ENCODE data around the gene FAM3D. TPM values are rescaled to one million over a fixed set of nuclear protein-coding genes. Genes with fewer than 3 reads are reported as not detected.

FAM3D gene
- total RNA-seq, 1 experiment from 2014 or later: not detected

DNA sequence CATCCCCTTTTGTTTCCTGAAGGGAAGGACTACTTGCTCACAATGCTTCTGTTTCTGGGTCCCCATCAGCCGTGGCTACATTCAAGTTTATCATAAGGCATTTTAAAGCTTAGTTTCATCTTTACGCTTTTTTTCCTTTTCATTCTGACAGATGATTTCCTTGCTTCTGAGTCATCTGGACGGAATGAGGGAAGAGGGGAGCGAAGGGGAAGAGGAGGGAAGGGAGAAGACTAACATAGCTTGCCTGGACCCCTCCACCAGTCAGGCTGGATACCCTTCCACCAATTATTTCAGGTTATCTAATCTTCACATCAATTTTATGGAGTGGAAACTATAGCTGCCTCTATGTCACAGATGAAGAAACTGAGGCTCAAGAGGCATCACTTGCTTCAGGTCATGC, 27.6 kb downstream of the FAM3D start:
- CTCF ChIA-PET: interaction anchor here (0.8 kb wide), 1 partner anchor 1171 kb away, joined by 3 read pairs; no protein-coding TSS in a partner anchor
- Histone ChIP-seq H3K27me3 (ENCODE audit: low read length) (no peaks in the 10 kb centered on the region), H4K20me1 (ENCODE audit: low read length) (no peaks in the 10 kb centered on the region), H3F3A (ENCODE audit: low read length, unreplicated experiment) (no peaks in the 10 kb centered on the region), H3K36me3 (ENCODE audit: low read depth, low read length) (no peaks in the 10 kb centered on the region), H3K79me2 (ENCODE audit: low read length) (no peaks in the 10 kb centered on the region), H3K27ac (ENCODE audit: low read length) (no peak overlapping the region), H3K4me3 (ENCODE audit: low read length) (no peak overlapping the region), H3K9me3 (ENCODE audit: low read length) (no peaks in the 10 kb centered on the region), H3K9ac (ENCODE audit: low read length) (no peak overlapping the region), H3K9me2 (replicated peaks; ENCODE audit: low read length) (no peaks in the 10 kb centered on the region), H2AFZ (ENCODE audit: low read length) (0 out of 2 replicates have a peak overlapping the region, but pooled peaks have one; percentile 9), H3K4me1 (ENCODE audit: insufficient read depth, low read length) (peaks cover 22% of the 10 kb centered on the region), H3K4me2 (ENCODE audit: low read length) (peak overlapping the region; percentile 56)
- peak; percentile 40 for DNase-seq
- POLR2A ChIA-PET (ENCODE audit: unreplicated experiment): no interaction called here
- ATAC-seq: peak; percentile 27
- intact Hi-C loops (cut with micrococcal nuclease): no loop called here
- no TSS peak for BruUV-seq (replicated peaks)
- TF ChIP-seq, protein P1, sequence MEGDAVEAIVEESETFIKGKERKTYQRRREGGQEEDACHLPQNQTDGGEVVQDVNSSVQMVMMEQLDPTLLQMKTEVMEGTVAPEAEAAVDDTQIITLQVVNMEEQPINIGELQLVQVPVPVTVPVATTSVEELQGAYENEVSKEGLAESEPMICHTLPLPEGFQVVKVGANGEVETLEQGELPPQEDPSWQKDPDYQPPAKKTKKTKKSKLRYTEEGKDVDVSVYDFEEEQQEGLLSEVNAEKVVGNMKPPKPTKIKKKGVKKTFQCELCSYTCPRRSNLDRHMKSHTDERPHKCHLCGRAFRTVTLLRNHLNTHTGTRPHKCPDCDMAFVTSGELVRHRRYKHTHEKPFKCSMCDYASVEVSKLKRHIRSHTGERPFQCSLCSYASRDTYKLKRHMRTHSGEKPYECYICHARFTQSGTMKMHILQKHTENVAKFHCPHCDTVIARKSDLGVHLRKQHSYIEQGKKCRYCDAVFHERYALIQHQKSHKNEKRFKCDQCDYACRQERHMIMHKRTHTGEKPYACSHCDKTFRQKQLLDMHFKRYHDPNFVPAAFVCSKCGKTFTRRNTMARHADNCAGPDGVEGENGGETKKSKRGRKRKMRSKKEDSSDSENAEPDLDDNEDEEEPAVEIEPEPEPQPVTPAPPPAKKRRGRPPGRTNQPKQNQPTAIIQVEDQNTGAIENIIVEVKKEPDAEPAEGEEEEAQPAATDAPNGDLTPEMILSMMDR (conservative IDR thresholded peaks at IDR 0.05; ENCODE audit: low read depth, low read length): no peak
- TF ChIP-seq EZH2 (IDR thresholded peaks at IDR 0.05; ENCODE audit: low read length, unreplicated experiment) (no peak), EZH2phosphoT487 (IDR thresholded peaks at IDR 0.05; ENCODE audit: borderline replicate concordance, low read length) (no peak)

DNA sequence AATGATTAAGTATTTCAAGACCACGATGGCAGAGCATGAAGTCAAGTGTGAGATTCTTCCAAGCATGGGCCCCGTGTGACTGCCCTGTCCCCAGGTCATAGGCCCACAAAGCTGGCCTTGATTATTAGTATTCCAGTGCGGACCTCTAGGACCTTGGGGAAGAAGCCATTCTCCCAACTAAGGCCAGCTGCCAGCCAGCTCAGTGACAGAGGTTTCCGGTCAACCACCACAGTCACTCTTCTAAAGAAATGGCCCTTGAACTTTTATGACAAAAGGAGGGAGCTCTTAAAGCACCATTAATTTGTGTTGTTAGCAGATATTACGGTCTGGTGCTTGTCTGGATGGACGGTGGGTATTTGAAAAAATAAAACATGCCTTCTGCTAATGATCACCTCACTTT, 28.0 kb downstream of the FAM3D start:
- Histone ChIP-seq H3K27me3 (ENCODE audit: low read length) (no peaks in the 10 kb centered on the region), H3K9me3 (ENCODE audit: low read length) (no peaks in the 10 kb centered on the region), H3K4me1 (ENCODE audit: insufficient read depth, low read length) (peaks cover 22% of the 10 kb centered on the region), H3K36me3 (ENCODE audit: low read depth, low read length) (no peaks in the 10 kb centered on the region), H3F3A (ENCODE audit: low read length, unreplicated experiment) (no peaks in the 10 kb centered on the region), H2AFZ (ENCODE audit: low read length) (0 out of 2 replicates have a peak overlapping the region, but pooled peaks have one; percentile 9), H3K79me2 (ENCODE audit: low read length) (no peaks in the 10 kb centered on the region), H3K27ac (ENCODE audit: low read length) (no peak overlapping the region), H3K9ac (ENCODE audit: low read length) (no peak overlapping the region), H3K9me2 (replicated peaks; ENCODE audit: low read length) (no peaks in the 10 kb centered on the region), H4K20me1 (ENCODE audit: low read length) (no peaks in the 10 kb centered on the region), H3K4me2 (ENCODE audit: low read length) (peak overlapping the region; percentile 56), H3K4me3 (ENCODE audit: low read length) (no peak overlapping the region)
- CTCF ChIA-PET: interaction anchor here (0.8 kb wide), 1 partner anchor 1171 kb away, joined by 3 read pairs; no protein-coding TSS in a partner anchor
- DNase-seq (no peak), ATAC-seq (no peak)
- TF ChIP-seq EZH2phosphoT487 (IDR thresholded peaks at IDR 0.05; ENCODE audit: borderline replicate concordance, low read length) (no peak), EZH2 (IDR thresholded peaks at IDR 0.05; ENCODE audit: low read length, unreplicated experiment) (no peak)
- TF ChIP-seq, protein P1 (conservative IDR thresholded peaks at IDR 0.05; ENCODE audit: low read depth, low read length): no peak
- intact Hi-C loops (cut with micrococcal nuclease): no loop called here
- BruUV-seq (replicated peaks): no TSS peak
- POLR2A ChIA-PET (ENCODE audit: unreplicated experiment): no interaction called here

DNA sequence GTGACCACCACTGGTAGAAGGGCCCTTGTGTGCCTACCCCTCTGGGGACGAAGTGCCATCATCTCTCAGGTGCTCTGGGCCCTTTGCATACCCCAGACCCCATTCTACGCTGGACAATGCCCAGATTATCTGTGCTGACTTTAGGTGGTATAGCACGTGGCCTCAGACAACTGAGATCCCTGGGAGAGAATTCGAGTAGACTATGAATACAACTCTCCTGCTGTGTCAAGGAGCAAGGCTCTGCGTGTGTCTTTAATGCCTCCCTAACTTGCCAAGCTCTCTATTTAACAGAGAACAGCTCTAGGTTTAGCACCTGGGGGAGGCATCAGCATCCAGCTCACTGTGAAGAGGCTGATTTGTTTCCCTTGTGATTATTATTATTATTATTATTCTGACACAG, 29.1 kb downstream of the FAM3D start:
- DNase-seq: no peak
- ChIA-PET CTCF (no interaction called here), POLR2A (ENCODE audit: unreplicated experiment) (no interaction called here)
- intact Hi-C loops (cut with micrococcal nuclease): no loop called here
- H3K4me1 ChIP-seq (ENCODE audit: insufficient read depth, low read length): peaks cover 22% of the 10 kb centered on the region
- no TSS peak for BruUV-seq (replicated peaks)
- H3K27me3 ChIP-seq (ENCODE audit: low read length): no peaks in the 10 kb centered on the region
- H3K9me3 ChIP-seq (ENCODE audit: low read length): no peaks in the 10 kb centered on the region
- no peak overlapping the region for H3K4me3 ChIP-seq (ENCODE audit: low read length)
- no peak overlapping the region for H3K27ac ChIP-seq (ENCODE audit: low read length)
- ATAC-seq: no peak
- no peaks in the 10 kb centered on the region for H3K36me3 ChIP-seq (ENCODE audit: low read depth, low read length)
- no peaks in the 10 kb centered on the region for H3K9me2 ChIP-seq (replicated peaks; ENCODE audit: low read length)
- no peaks in the 10 kb centered on the region for H4K20me1 ChIP-seq (ENCODE audit: low read length)
- TF ChIP-seq, protein P1 (conservative IDR thresholded peaks at IDR 0.05; ENCODE audit: low read depth, low read length): no peak
- TF ChIP-seq EZH2 (IDR thresholded peaks at IDR 0.05; ENCODE audit: low read length, unreplicated experiment): no peak
- TF ChIP-seq EZH2phosphoT487 (IDR thresholded peaks at IDR 0.05; ENCODE audit: borderline replicate concordance, low read length): no peak
- H3K79me2 ChIP-seq (ENCODE audit: low read length): no peaks in the 10 kb centered on the region
- no peak overlapping the region for H3K9ac ChIP-seq (ENCODE audit: low read length)
- H3F3A ChIP-seq (ENCODE audit: low read length, unreplicated experiment): no peaks in the 10 kb centered on the region
- no peak overlapping the region for H3K4me2 ChIP-seq (ENCODE audit: low read length)
- no peak overlapping the region for H2AFZ ChIP-seq (ENCODE audit: low read length)
